Prostate gland (tissue), 1 donor: ENCODE results near the gene AKT2.

Experiments used
- POLR2A ChIP-seq: fragments of 450-650 bp; IDR thresholded peaks from one replicate; pipeline ENCODE4 v1.6.1; 2016; ENCODE audit warnings: antibody characterized with exemption, mild to moderate bottlenecking
- POLR2AphosphoS5 ChIP-seq: sonication (generic); formaldehyde crosslinking; IDR thresholded peaks from one replicate; pipeline ENCODE4 v1.6.1; 2017; ENCODE audit warnings: antibody characterized with exemption

- TF ChIP-seq POLR2AphosphoS5 (no peak), POLR2A (no peak)
Observed at GRCh38 chr19:40282920-40283319, 2.2 kb downstream of the AKT2 start.
